ENCODE results near the gene ARHGEF10L.

GRCh38 chr1:17523321-17524041 lies 16.0 kb upstream of the ARHGEF10L start:
- TF ChIP-seq CTCF (IDR thresholded peaks at IDR 0.05) (no peak), POLR2A (IDR thresholded peaks at IDR 0.05) (no peak), POLR2AphosphoS5 (IDR thresholded peaks at IDR 0.05) (no peak)
